Left renal pelvis (tissue), 4 donors: ENCODE measurements around the gene SOCS3. TPM values are rescaled to one million over a fixed set of nuclear protein-coding genes. Genes with fewer than 3 reads are reported as not detected.
A peak's percentile ranks its signal among the peaks of the same experiment; 100 is the strongest.

Experiments
- DNase-seq, 4 donors: peaks; one replicate each; pipeline ENCODE4 v3.0.0-alpha.2; 2013; ENCODE audit warnings: low read depth in 4 of 4, low spot score in 3 of 4
- polyA plus RNA-seq, 4 donors: library from polyadenylated mRNA; unstranded; fragments of 120-200 nt; gene quantifications; one replicate each; pipeline ENCODE4 v1.2.1, GENCODE V29; 2013; ENCODE audit not compliant: insufficient read length in 4 of 4

SOCS3 gene
- polyA plus RNA-seq, 4 donors, result 7.4 to 384 (median 7.6) TPM

DNA sequence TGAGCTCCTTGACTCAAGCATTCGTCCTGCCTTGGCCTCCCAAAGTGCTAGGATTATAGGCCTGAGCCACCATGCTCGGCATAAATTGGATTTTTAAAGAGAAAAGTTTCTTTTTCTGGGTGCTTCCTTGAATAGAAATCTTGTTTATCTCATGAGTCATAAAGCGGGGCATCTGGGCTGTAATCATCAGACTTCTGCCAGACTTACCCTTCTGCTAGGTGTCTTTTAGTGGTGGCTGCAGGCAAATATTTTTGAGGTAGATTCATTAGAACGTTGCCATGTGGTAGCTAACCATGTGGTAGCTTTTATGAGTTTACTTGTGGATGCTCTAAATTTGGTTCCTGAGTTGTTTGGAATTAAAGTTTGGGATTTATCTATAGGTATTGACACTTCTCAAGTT, 32.0 kb upstream of the SOCS3 start:
- no peak for DNase-seq

DNA sequence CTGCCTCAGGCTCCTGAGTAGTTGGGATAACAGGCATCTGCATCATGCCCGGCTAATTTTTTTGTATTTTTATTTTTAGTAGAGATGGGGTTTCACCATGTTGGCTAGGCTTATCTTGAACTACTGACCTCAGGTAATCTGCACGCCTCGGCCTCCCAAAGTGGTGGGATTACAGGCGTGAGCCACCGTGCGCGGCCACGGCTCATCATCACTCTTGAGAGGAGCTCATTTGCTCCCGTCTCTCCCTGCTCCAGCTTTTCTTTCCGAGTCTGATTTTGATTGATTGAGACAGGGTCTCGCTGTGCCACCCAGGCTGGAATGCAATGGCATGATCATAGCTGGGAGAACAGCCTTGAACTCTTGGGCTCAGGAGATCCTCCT, 31.2 kb upstream of the SOCS3 start:
- DNase-seq, result no peak

DNA sequence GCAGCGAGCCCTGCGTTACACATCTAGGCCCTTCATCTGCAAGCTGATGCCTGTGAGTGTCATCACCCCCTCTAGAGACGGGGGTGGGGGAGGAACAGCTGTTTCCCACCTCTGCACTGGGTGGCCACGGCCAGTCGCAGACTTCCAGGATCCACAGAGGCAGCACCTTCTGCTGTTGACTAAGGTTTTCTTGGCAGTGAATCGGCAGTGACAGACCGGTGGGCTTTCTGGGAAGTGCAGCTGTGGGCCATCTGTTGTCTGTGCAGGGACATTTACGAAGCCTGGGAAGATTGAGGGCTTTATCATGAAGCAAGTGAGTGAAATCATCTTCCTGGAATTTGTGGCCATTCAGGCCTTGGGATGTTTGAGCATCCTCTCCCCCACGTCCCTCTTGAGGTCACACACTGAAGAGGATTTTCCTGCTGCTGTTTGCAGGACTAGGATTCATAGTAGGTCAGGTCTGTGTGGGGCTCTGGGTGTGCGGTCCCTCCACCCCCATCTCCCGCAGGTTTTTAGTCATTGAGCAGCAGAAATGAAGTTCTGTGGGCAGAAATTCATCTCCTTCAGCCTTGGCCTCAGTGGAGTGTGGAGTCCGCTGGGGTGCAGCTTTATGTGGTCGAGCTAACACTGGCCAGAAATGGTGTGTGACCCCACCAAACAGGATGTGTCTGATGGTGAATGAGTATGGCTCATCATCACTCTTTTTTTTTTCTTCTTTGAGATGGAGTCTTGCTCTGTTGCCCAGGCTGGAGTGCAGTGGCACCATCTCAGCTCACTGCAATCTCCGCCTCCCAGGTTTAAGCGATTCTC, 30.6 kb upstream of the SOCS3 start:
- DNase-seq, result no peak

DNA sequence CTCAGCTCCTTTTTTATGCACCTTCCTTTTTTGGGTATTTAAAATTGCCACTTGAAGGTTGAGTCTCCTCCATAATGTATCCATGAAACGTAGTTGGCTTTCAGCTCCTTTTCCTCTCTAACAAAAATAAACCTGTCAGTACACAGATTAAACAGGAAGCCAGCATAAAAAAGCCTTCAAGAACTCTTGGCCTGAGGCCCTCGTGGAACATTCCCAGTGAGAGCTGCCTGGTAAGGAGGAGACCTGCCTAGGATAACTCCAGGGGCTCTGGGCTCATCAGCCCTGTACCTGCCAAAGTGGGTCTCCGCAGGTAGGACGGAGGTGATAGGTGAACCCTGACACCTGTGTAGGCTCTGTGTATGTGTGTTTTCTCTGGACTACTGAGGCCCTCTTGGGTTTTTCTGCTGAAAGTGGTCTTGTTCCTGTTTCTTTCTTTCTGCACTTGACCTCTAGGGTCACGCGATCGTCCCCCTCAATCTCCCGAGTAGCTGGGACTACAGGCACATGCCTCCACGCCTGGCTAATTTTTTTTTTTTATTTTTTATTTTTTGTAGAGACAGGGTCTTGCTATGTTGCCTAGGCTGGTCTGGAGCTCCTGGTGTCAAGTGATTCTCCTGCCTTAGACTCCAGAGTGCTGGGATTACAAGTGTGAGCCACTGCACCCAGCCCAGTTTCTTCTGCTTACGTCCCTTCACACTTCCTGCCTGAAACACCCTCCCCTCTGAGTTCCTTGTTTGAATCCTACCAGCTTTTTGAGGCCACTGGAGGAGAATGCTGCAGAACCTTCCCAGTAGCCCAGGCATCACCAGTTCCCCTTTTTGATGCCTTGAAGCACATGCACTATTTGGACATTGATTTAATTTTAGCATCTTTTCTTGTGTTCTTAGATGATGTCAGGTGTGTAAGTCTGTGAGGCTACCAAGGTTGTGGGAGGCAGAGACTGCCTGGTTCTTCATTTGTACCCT, 28.4 kb upstream of the SOCS3 start:
- DNase-seq, result no peak

DNA sequence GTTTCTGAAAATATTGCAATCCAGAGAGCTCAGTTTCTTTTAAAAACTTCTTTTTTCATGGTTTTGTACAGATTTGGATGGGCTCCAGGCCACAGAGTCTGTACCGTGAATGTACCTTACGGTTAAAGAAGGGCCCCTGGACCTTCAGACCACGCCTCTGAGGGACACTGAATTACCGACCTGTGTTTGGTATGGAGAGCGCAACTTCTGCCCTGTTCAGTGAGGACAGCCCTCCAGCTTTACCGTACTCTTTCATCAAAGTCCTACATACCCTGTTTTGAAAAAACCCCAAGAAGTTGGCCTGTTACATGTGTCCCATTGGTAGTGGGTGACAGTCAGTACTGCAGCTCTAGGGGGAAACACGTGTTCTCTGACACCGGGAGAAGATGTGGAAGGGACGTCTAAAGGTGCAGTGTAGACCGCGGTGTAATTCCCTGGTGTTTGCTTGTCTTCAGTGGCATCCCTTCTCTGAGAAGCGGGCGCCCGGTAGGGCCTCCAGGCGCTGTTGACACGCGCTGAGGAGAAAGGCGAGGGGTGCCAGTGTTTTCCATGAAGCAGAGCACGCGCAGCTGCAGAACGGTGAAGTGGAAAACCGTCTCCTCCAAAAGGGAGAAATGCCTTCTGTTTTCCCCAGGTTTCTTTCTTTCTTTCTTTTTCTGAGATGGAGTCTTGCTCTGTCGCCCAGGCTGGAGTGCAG, 24.8 kb upstream of the SOCS3 start:
- DNase-seq, result no peak

DNA sequence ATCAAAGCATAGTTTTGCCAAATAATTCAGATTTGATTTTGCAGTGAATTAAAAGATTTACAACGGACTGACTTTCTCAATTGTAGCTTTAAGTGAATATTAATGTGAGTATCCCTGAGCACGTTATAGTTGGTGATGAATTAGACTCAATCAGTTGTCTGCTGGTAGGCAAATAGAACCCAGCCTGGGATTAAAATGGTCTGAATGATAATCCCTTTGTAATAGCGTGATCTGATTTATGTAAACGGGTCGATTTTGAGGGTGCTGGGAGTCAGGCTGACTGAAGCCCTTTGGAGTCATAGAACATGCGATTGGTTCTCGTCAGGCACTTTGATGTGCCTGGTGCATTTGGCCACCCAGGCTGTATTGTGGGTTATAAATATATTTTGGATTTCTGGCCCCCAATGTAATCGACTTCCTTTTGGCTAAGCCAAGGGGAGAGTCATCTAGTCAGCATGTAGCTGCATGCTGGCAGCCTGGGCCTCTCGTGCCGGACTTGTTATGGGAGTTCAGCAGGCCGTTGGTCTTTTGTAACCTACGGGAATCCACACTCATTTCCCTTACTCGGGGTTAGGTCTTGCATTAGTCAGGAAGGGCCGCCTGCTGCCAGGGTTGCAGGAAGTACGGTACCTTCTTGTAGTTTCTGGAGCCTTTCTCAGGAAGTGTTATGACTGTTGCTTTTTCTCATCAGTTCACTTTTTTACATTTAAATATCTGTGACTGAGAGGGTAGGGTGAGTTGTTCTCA, 24.0 kb upstream of the SOCS3 start:
- DNase-seq, result no peak

DNA sequence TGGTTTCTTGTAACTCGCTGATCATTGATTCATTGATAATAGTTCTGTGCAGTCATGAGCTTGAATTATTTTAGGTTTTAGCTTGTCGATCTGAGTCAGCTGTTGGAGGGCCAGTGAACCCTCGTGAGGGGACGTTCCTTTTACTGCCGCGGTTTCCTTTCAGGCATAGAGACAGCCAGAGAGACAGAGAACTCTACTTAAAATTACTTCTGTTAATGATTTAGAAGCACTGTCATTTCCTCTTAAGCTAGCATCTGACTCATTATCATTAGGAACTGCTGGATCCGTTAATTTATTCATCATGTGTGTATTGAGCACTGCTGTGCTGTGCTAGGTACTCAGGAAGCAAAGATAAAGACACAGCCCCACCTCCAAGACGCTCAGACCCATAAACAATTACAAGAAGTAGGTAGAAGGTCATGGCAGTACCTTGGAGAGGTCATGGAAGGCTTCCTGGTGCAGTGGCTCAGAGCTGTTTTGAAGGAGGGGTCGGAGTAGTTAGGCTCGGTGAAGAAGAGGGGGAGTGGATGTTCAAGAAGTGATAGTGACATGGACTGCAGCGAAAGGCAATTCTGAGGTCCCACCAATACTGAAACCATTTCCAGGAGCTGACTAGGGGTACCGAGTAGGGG, 21.8 kb upstream of the SOCS3 start:
- no peak for DNase-seq

DNA sequence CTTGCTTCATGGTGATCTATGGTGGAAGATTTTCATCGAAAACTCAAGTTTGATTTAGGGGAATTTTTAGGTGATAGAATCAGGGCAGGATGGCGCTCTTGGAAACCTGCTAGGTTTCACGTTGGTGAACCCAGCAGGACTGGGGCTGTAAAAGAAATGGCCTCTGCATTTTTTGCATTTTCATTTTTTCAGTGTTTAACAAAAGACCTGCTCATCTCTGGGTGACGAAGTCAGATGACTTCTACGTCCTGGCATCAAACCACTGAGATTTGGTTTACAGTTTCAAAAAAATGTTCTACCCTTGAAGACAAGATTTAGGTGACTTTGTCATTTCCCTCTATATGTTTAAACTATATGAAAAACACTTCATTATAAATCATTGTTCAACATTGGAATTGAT, 20.5 kb upstream of the SOCS3 start:
- no peak for DNase-seq

DNA sequence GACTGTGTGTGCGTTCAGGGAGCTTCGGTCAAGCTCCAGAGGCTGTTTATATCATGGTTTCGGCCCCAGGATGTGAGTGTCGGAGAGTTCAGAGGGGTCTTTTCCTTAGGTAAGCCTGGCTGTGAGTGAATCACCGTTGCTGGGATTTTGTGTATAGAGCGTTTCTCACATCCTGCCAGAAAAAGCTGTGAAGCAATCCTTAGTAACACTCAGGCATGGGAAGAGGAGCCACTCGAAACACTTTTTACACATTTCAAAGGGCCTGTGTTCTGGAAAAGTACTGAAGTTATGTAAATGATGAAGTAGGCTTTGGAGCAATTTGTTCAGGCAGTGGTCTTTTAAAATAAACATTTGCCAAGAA, 19.2 kb upstream of the SOCS3 start:
- no peak for DNase-seq

DNA sequence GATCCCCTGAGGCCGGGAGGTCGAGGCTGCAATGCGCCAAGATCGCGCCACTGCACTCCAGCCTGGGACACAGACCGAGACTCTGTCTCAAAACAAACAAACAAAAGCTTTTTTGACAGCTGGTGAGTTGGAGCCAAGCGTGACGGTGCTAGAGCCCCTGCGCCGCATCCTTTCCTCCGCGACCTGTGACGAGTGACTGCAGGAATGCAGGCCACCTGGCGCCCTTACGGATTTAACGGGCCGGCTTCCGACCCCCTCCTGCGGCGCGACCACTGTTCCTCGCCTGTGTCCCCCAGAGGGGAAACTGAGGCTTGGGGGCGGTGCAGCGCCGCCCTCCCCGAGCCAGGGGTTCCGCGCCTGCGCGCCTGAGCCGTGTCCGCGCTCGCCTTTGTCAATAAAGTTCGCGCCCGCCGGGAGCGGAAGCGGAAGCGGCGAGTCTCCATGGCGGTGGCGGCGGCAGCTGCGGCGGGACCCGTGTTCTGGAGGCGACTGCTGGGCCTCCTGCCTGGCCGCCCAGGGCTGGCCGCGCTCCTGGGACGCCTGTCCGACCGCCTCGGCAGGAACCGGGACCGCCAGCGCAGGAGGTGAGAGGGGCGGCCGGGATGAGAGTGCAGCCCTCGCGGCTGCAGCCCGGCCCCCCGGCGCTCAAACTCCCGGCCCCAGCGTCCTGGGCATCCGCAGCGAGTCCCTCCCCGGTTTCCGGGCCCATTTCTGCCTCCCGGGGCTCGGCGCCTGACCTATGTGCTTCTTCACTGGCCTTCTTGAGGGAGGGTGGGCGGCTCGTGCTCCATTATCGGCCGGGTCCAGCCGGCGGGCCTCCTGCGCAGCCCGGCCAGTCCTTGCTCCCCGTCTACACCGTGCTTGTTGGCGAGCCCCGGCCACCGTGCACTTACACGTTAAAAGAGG, 18.6 kb upstream of the SOCS3 start, which contains the start of gene PGS1:
Gene PGS1 (plus strand): TSS at position 425 of the 906 bp plus-strand sequence. CDS start 17 bp downstream, at position 442.
- peak in 1 of 4 donors; percentile 72 for DNase-seq

DNA sequence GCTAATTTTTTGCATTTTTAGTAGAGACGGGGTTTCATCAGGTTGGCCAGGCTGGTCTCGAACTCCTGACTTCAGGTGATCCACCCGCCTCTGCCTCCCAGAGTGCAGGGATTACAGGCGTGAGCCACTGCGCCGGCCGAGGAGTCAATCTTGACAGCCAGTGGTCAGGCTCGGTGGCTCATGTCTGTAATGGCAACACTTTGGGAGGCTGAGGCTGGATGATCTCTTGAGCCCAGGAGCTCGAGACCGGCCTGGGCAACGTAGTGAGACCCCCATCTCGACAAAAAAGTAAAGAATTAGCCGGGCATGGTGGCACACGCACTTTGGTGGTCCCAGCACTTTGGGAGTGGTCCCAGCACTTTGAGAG, 18.0 kb upstream of the SOCS3 start:
- no peak for DNase-seq

DNA sequence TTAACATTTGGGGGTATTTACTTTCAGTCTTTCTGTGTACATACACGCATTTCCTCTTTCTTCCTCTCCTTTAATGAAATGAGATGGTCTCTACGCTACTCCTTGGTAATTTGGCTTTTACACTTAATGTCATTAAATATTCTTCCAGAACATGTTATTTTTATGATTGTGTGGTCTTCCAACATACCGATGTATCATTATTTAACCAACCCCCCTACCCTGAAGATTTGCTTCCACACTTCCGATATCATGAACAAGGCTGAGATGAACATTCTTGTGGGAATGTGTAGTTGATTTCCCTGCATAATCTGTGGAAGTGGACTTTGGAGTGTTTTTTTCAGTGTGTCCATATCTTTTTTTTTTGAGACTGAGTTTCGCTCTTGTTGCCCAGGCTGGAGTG, 16.3 kb upstream of the SOCS3 start:
- no peak for DNase-seq

DNA sequence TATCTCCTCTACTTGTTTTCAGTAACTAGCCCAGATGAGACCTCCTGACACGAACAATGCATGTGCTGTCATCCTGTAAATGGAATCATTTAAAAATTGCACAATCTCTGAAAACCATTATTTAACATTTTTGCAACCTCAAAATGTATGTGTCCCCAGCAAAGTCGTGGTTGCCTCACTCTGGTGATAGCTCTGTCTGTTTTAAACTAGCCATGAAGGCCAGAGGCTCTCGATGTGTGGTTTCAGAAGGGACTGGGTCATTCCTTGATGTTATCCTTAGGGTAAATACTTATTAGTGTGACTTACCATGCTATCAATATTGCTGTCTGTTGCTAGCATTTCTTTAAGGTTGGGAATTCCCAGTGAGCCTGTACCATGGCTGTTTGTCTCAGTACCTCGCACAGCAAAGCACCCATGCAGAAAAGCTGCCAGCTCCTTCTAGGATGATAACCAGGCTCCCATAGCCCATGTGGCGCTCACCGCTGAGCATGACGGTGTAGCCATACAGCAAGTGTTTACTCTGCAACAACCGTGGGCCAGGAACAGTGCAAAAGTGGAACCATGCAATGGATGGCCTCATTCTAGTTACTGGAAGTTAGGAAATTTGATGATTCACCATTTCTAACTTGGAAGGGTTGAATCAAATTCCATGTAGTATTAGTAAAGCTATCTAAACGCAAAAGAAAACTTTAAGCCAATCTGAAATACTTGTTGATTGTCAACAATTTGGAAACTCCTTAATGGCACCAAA, 15.7 kb upstream of the SOCS3 start:
- no peak for DNase-seq

DNA sequence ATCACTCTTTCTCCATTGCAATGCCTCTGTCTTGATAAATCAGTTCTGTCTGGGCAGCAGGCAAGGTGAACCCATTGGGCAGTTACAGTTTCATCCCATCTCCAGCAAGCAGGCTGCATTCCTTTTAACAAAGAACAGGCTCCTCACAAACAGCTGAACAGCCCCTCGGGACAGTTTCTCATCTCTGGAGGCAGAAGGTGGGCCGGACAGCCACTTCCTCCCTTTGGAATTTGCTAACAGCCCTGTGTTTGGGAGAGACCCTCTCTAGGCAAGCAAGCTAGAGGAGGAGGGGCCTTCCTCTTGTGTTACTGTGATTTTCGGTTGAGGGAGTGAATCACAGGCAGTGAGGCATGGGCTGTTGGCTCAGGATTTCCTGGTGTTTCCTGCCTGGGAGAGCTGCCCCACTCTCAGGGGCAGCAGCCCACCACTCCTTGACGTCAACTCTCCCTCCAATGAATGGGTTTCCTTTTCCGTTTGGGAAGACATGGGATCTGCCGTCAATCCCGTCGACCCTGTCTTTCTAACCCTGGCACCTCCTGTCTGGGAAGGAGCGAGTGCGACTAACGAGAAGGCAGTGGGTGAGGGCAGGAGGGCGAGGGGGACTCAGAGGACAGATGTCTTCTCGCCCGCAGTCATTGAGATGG, 14.9 kb upstream of the SOCS3 start:
- no peak for DNase-seq

DNA sequence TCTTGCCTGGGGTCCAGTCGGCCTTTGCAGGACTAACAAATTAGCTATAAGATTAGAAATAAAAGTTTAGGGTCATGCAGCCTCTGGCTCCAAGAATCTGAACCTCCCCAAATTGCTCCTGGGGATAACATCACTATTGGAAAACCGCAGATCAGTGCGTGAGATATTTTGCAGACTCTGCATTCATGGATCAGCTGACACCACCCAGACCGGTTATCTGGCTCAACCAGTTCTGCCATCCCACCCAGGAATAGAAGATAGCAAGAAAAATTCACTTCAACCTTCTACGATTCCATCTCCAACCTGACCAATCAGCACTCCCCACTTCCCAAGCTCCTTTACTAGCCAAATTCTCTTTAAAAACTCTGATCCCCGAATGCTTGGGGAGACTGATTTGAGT, 14.3 kb upstream of the SOCS3 start:
- DNase-seq, result no peak

DNA sequence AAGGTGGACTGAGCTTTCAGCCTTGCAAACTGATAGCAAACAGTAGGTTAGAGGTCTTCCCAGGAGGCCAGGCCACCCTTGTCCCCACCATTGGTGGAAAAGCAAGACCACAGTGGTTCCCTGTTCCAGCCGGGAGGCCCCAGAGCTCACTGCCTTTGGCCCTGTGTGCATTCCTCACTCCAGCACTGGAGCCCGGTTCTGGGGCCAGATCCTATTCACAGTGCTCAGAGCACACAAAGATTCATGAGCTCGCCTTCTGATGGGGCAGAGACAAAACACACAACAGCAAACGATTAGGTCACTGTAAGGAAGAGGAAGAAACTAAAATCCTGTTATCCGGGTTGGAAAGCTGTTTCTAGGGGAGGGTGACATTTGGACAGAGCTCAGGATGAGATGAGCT, 13.0 kb upstream of the SOCS3 start:
- no peak for DNase-seq

DNA sequence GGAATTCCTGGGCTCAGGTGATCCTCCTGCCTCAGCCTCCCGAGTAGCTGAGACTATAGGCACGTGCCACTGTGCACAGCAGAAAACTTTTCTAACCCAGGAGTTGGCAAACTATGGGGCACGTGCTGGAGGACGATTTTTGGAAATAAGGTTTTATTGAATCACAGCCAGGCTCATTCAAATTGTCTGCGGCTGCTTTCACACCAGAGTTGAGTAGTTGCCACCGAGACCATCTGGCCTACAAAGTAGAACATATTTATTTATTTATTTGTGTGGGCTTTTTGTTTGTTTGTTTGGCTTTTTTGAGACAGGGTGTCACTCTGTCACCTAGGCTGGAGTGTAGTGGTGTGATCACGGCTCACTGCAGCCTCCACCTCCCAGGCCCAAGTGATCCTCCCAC, 11.2 kb upstream of the SOCS3 start:
- no peak for DNase-seq
